Measurements from ENCODE around the gene ARFRP1. TPM values are rescaled to one million over a fixed set of nuclear protein-coding genes. Genes with fewer than 3 reads are reported as not detected.

Gene ARFRP1
- total and polyA plus RNA-seq, 2 of the 4 experiments (the other 2 are of a cell fraction) = 25.3 to 36.6 TPM

- intact Hi-C loops (cut with micrococcal nuclease) = no loop called here
- BruUV-seq (replicated peaks) = no TSS peak
- peak; percentile 21 for TF ChIP-seq CTCF (conservative IDR thresholded peaks at IDR 0.05; ENCODE audit: low read depth, low read length)
- no peak for TF ChIP-seq CHD1 (IDR thresholded peaks at IDR 0.05; ENCODE audit: low read depth, low read length)
- TF ChIP-seq BHLHE40 (IDR thresholded peaks at IDR 0.05; ENCODE audit: low read depth, low read length) = peak; percentile 80
- TF ChIP-seq CEBPB (IDR thresholded peaks at IDR 0.05; ENCODE audit: low read depth, low read length) = peak; percentile 99
- TF ChIP-seq POLR2A (IDR thresholded peaks at IDR 0.05; ENCODE audit: low read depth, low read length) = no peak
- no peak for TF ChIP-seq NFE2L2 (IDR thresholded peaks at IDR 0.05; ENCODE audit: low read depth, low read length)
- TF ChIP-seq RCOR1 (IDR thresholded peaks at IDR 0.05; ENCODE audit: insufficient replicate concordance, low read length) = no peak
- no peak for TF ChIP-seq SMC3 (IDR thresholded peaks at IDR 0.05; ENCODE audit: low read depth, low read length)
- TF ChIP-seq RFX5 (IDR thresholded peaks at IDR 0.05; ENCODE audit: low read depth, low read length) = no peak
- peak; percentile 24; the same call in 1 of the 2 replicates for TF ChIP-seq USF2 (IDR thresholded peaks at IDR 0.05; ENCODE audit: low read depth, low read length)
- peak; percentile 95 for TF ChIP-seq MXI1 (IDR thresholded peaks at IDR 0.05; ENCODE audit: borderline replicate concordance, low read depth, low read length)
- no peak for TF ChIP-seq ELK1 (IDR thresholded peaks at IDR 0.05; ENCODE audit: borderline replicate concordance, low read depth, low read length)
- TF ChIP-seq MAZ (IDR thresholded peaks at IDR 0.05; ENCODE audit: borderline replicate concordance, low read depth, low read length) = peak; percentile 37; the same call in 1 of the 2 replicates
- no peak for TF ChIP-seq FOS (IDR thresholded peaks at IDR 0.05; ENCODE audit: low read depth, low read length)
These were observed 33.0 kb upstream of the ARFRP1 start for GRCh38 chr20:63740627-63741353.

More at GRCh38 chr20:63740627-63741353, 33.0 kb upstream of the ARFRP1 start:
- Histone ChIP-seq H2AK5ac (ENCODE audit: low read depth, low read length) (peak overlapping the region; percentile 89), H3K23ac (ENCODE audit: low read depth, low read length) (peak overlapping the region; percentile 94), H4K5ac (ENCODE audit: low read depth, low read length) (peak overlapping the region; percentile 19), H3K9me1 (ENCODE audit: insufficient read depth, low read length) (no peaks in the 10 kb centered on the region), H3K4ac (ENCODE audit: low read depth, low read length) (peak overlapping the region; percentile 94), H2BK120ac (ENCODE audit: low read depth, low read length) (no peak overlapping the region), H2BK20ac (ENCODE audit: low read depth, low read length) (no peak overlapping the region), H2AFZ (replicated peaks; ENCODE audit: low read length, poor library complexity) (peak overlapping the region; percentile 82), H3K4me2 (ENCODE audit: low read depth, low read length) (peak overlapping the region; percentile 82), H3K56ac (ENCODE audit: extremely low read depth, insufficient read depth, low read length) (peak overlapping the region; percentile 90), H3K14ac (replicated peaks; ENCODE audit: low read depth, low read length) (peak overlapping the region; percentile 93), H3K27ac (ENCODE audit: insufficient read depth, low read length) (peak overlapping the region; percentile 91), H3K27me3 (ENCODE audit: control insufficient read depth, insufficient read depth, low read length) (no peaks in the 10 kb centered on the region), H3K36me3 (ENCODE audit: control insufficient read depth, insufficient read depth, low read length) (peaks cover 37% of the 10 kb centered on the region; the same call in 1 of the 2 replicates), H3K4me1 (ENCODE audit: control insufficient read depth, insufficient read depth, low read length) (peaks cover 10% of the 10 kb centered on the region), H2BK5ac (ENCODE audit: low read depth, low read length, poor library complexity, severe bottlenecking) (peak overlapping the region; percentile 87), H3K9ac (ENCODE audit: low read depth, low read length) (peak overlapping the region; percentile 87), H3K79me1 (ENCODE audit: low read depth in 1 of 2, low read length in 2 of 2) (peaks cover 4 to 9% of the 10 kb centered on the region in 2 experiments; a peak in 2 of 4 replicates), H2BK15ac (ENCODE audit: low read depth, low read length) (no peak overlapping the region), H3K9me3 (ENCODE audit: control insufficient read depth, insufficient read depth, low read length) (no peaks in the 10 kb centered on the region), H4K20me1 (ENCODE audit: insufficient read depth, low read length) (peaks cover 20% of the 10 kb centered on the region), H4K91ac (ENCODE audit: insufficient read depth, low read depth, low read length) (peak overlapping the region; percentile 88), H3K4me3 (ENCODE audit: insufficient read depth, low read depth, low read length) (peak overlapping the region; percentile 54), H4K8ac (ENCODE audit: low read depth in 2 of 2, low read length in 2 of 2) (peak overlapping the region; percentile 63 to 88), H3K18ac (ENCODE audit: low read depth, low read length) (no peak overlapping the region; the same call in 1 of the 2 replicates), H2AK9ac (replicated peaks; ENCODE audit: low read depth, low read length, poor library complexity) (peak overlapping the region; percentile 99)
- ChIA-PET CTCF (interaction anchor here (0.5 to 0.7 kb wide), 2 partner anchors 33 to 45 kb away, joined by 3 to 6 read pairs; no protein-coding TSS in a partner anchor), POLR2A (ENCODE audit: unreplicated experiment) (no interaction called here)
- peak; percentile 86 for DNase-seq
- in situ Hi-C loops (cut with MboI; ENCODE audit: low sequenced_read_pairs) = no loop called here
- 0% methylated on average over 4 of the region's 29 CpGs; no CpG with 5 or more reads in 1 of the 2 experiments for WGBS, 2 experiments (ENCODE audit: extremely low coverage in 2 of 2, insufficient read length in 1 of 2)
- ATAC-seq (ENCODE audit: low read depth) = peak; percentile 65
- dilution Hi-C loops (cut with HindIII; ENCODE audit: low sequenced_read_pairs, unreplicated experiment) = no loop called here
